Activated T-helper 17 cell treated with anti-CD3 and anti-CD28 coated beads, Interleukin-2, amount 50 U/mL, for 72 hours (primary cell): ENCODE data around the gene OR2H2. TPM values are rescaled to one million over a fixed set of nuclear protein-coding genes. Genes with fewer than 3 reads are reported as not detected.

Experiments
- ATAC-seq: fragments of 150-1000 bp; cut with Tn5 transposase; replicated peaks from 2 replicates; pipeline ENCODE4 v1.10.0; 2021; ENCODE audit warnings: mild to moderate bottlenecking, moderate library complexity
- H3K27ac Mint-ChIP-seq: one replicate; pipeline ENCODE4 v1.8.0; 2022; ENCODE audit warnings: mixed read lengths
- H3K27me3 Mint-ChIP-seq: one replicate; pipeline ENCODE4 v1.8.0; 2022; ENCODE audit warnings: mixed read lengths
- H3K36me3 Mint-ChIP-seq: one replicate; pipeline ENCODE4 v1.8.0; 2022; ENCODE audit warnings: low read depth, mild to moderate bottlenecking, mixed read lengths
- H3K4me1 Mint-ChIP-seq: one replicate; pipeline ENCODE4 v1.8.0; 2022; ENCODE audit warnings: mixed read lengths
- H3K4me3 Mint-ChIP-seq: one replicate; pipeline ENCODE4 v1.8.0; 2022; ENCODE audit warnings: mild to moderate bottlenecking, mixed read lengths
- H3K9me3 Mint-ChIP-seq: one replicate; pipeline ENCODE4 v1.8.0; 2022; ENCODE audit warnings: mixed read lengths
- total RNA-seq, 2 donors: library from RNA; stranded (reverse); gene quantifications; one replicate each; pipeline ENCODE4 v1.2.3, GENCODE V29; 2022

Gene OR2H2
- not detected for total RNA-seq

- H3K4me3 Mint-ChIP-seq = no peak within 1 kb of the TSS
- ATAC-seq = no peak
- no peaks in the 10 kb centered on the region for H3K9me3 Mint-ChIP-seq
- H3K4me1 Mint-ChIP-seq = no peaks in the 10 kb centered on the region
- H3K27me3 Mint-ChIP-seq = peaks cover 19% of the 10 kb centered on the region
- H3K36me3 Mint-ChIP-seq = no peaks in the 10 kb centered on the region
- H3K27ac Mint-ChIP-seq = no peak within 1 kb of the TSS
Measured at GRCh38 chr6:29584821-29585220, at the start of gene OR2H2. OR2H2 (plus strand) TSS chr6:29585121; CDS start chr6:29587945, 2,824 bp downstream.

- Mint-ChIP-seq H3K27ac (no peak overlapping the region), H3K4me1 (no peaks in the 10 kb centered on the region), H3K9me3 (no peaks in the 10 kb centered on the region), H3K27me3 (peaks cover 18% of the 10 kb centered on the region), H3K36me3 (no peaks in the 10 kb centered on the region), H3K4me3 (no peak overlapping the region)
- ATAC-seq = no peak
Measured at GRCh38 chr6:29537714-29538403, 47.1 kb upstream of the OR2H2 start.

GRCh38 chr6:29547573-29547972 is 37.3 kb upstream of the OR2H2 start:
- Mint-ChIP-seq H3K4me3 (no peak overlapping the region), H3K36me3 (no peaks in the 10 kb centered on the region)

GRCh38 chr6:29552512-29553051 is 32.3 kb upstream of the OR2H2 start:
- no peaks in the 10 kb centered on the region for H3K36me3 Mint-ChIP-seq
- H3K4me1 Mint-ChIP-seq = peaks cover 9% of the 10 kb centered on the region
- peaks cover 39% of the 10 kb centered on the region for H3K27me3 Mint-ChIP-seq
- peak; percentile 79 for ATAC-seq
- no peak overlapping the region for H3K27ac Mint-ChIP-seq
- H3K4me3 Mint-ChIP-seq = peak overlapping the region; percentile 75
- no peaks in the 10 kb centered on the region for H3K9me3 Mint-ChIP-seq

More at GRCh38 chr6:29547573-29547972, 37.3 kb upstream of the OR2H2 start:
- no peaks in the 10 kb centered on the region for H3K9me3 Mint-ChIP-seq
- H3K27ac Mint-ChIP-seq = no peak overlapping the region
- H3K27me3 Mint-ChIP-seq = peaks cover 24% of the 10 kb centered on the region
- ATAC-seq = peak; percentile 86
- H3K4me1 Mint-ChIP-seq = peaks cover 3% of the 10 kb centered on the region

- ATAC-seq = peak; percentile 63
- H3K9me3 Mint-ChIP-seq = no peaks in the 10 kb centered on the region
- H3K36me3 Mint-ChIP-seq = no peaks in the 10 kb centered on the region
- H3K27ac Mint-ChIP-seq = no peak overlapping the region
- peaks cover 32% of the 10 kb centered on the region for H3K27me3 Mint-ChIP-seq
- H3K4me1 Mint-ChIP-seq = peaks cover 6% of the 10 kb centered on the region
- peak overlapping the region; percentile 75 for H3K4me3 Mint-ChIP-seq
Measured at GRCh38 chr6:29553268-29554057, 31.5 kb upstream of the OR2H2 start.

GRCh38 chr6:29554764-29555163 is 30.2 kb upstream of the OR2H2 start:
- peak overlapping the region; percentile 75 for H3K4me3 Mint-ChIP-seq
- peaks cover 35% of the 10 kb centered on the region for H3K27me3 Mint-ChIP-seq
- ATAC-seq = no peak
- peaks cover 6% of the 10 kb centered on the region for H3K4me1 Mint-ChIP-seq
- H3K27ac Mint-ChIP-seq = no peak overlapping the region
- no peaks in the 10 kb centered on the region for H3K36me3 Mint-ChIP-seq
- no peaks in the 10 kb centered on the region for H3K9me3 Mint-ChIP-seq

- Mint-ChIP-seq H3K9me3 (no peaks in the 10 kb centered on the region), H3K27me3 (peaks cover 47% of the 10 kb centered on the region), H3K27ac (no peak overlapping the region), H3K36me3 (no peaks in the 10 kb centered on the region), H3K4me3 (no peak overlapping the region), H3K4me1 (peaks cover 6% of the 10 kb centered on the region)
- ATAC-seq = no peak
Measured at GRCh38 chr6:29557320-29557719, 27.6 kb upstream of the OR2H2 start.

- peaks cover 6% of the 10 kb centered on the region for H3K4me1 Mint-ChIP-seq
- no peak overlapping the region for H3K4me3 Mint-ChIP-seq
- no peak for ATAC-seq
- no peaks in the 10 kb centered on the region for H3K9me3 Mint-ChIP-seq
- no peak overlapping the region for H3K27ac Mint-ChIP-seq
- peaks cover 59% of the 10 kb centered on the region for H3K27me3 Mint-ChIP-seq
- H3K36me3 Mint-ChIP-seq = no peaks in the 10 kb centered on the region
Measured at GRCh38 chr6:29558439-29559079, 26.4 kb upstream of the OR2H2 start.

- H3K27me3 Mint-ChIP-seq = peaks cover 48% of the 10 kb centered on the region
Measured at GRCh38 chr6:29559524-29560287, 25.2 kb upstream of the OR2H2 start, which contains the start of gene UBD. UBD (minus strand) TSS chr6:29559732; CDS start chr6:29559701, 31 bp downstream.

GRCh38 chr6:29561091-29561490 is 23.8 kb upstream of the OR2H2 start:
- no peak overlapping the region for H3K4me3 Mint-ChIP-seq
- H3K36me3 Mint-ChIP-seq = no peaks in the 10 kb centered on the region
- peaks cover 44% of the 10 kb centered on the region for H3K27me3 Mint-ChIP-seq
- H3K9me3 Mint-ChIP-seq = no peaks in the 10 kb centered on the region
- ATAC-seq = peak; percentile 64
- H3K4me1 Mint-ChIP-seq = no peaks in the 10 kb centered on the region
- no peak overlapping the region for H3K27ac Mint-ChIP-seq

More at GRCh38 chr6:29559524-29560287, 25.2 kb upstream of the OR2H2 start, which contains the start of gene UBD:
- no peaks in the 10 kb centered on the region for H3K4me1 Mint-ChIP-seq
- H3K4me3 Mint-ChIP-seq = no peak within 1 kb of the TSS
- ATAC-seq = no peak
- H3K9me3 Mint-ChIP-seq = no peaks in the 10 kb centered on the region
- no peaks in the 10 kb centered on the region for H3K36me3 Mint-ChIP-seq
- no peak within 1 kb of the TSS for H3K27ac Mint-ChIP-seq

GRCh38 chr6:29561606-29562181 is 23.2 kb upstream of the OR2H2 start:
- Mint-ChIP-seq H3K27me3 (peaks cover 40% of the 10 kb centered on the region), H3K4me1 (no peaks in the 10 kb centered on the region), H3K4me3 (no peak overlapping the region), H3K9me3 (no peaks in the 10 kb centered on the region), H3K36me3 (no peaks in the 10 kb centered on the region), H3K27ac (no peak overlapping the region)
- peak; percentile 9 for ATAC-seq

GRCh38 chr6:29563435-29563965 is 21.4 kb upstream of the OR2H2 start:
- Mint-ChIP-seq H3K4me3 (no peak overlapping the region), H3K27me3 (peaks cover 56% of the 10 kb centered on the region), H3K4me1 (no peaks in the 10 kb centered on the region), H3K27ac (no peak overlapping the region), H3K9me3 (no peaks in the 10 kb centered on the region), H3K36me3 (no peaks in the 10 kb centered on the region)
- ATAC-seq = peak; percentile 45

GRCh38 chr6:29564875-29565274 is 20.0 kb upstream of the OR2H2 start:
- no peak for ATAC-seq
- Mint-ChIP-seq H3K4me1 (no peaks in the 10 kb centered on the region), H3K27ac (no peak overlapping the region), H3K4me3 (no peak overlapping the region), H3K27me3 (peaks cover 52% of the 10 kb centered on the region), H3K9me3 (no peaks in the 10 kb centered on the region), H3K36me3 (no peaks in the 10 kb centered on the region)
